Peyer's patch (tissue), 4 donors: ENCODE measurements around the gene ELMO1.

Experiments used
- POLR2A ChIP-seq, 2 donors: fragments of 450-650 bp; IDR thresholded peaks; one replicate each; pipeline ENCODE4 v1.5.1; 2017; ENCODE audit warnings: antibody characterized with exemption in 2 of 2, mild to moderate bottlenecking in 2 of 2, moderate library complexity in 2 of 2
- TF ChIP-seq, protein P1 (sequence below), 6 experiments: fragments of 450-650 bp in 4 of 6; fragments of 200-600 bp in 2 of 6; sonication (generic) in 1 of 6; IDR thresholded peaks; one replicate each; pipeline ENCODE4 v1.5.1; 2017 to 2019; ENCODE audit warnings: antibody characterized with exemption in 6 of 6, mild to moderate bottlenecking in 3 of 6, moderate library complexity in 1 of 6

DNA sequence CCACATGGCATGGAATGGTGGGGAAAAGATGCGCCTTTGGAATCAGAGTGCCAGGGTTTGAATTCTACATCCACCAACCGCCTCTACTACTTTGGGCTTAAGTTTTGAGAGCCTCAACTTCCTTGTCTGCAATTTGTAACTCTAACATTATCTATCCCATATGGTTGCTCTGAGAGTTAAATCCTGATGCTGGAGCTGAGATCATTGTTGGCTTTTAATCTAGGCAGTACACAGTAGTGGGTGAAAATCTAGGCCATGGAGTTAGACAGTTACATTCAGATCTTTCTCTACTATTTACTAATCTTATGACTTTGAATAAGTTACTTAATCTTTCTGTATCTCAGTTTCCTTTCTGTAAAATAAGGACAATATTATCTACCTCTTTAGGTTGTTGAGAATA lies 574.6 kb downstream of the ELMO1 start:
- TF ChIP-seq, protein P1, sequence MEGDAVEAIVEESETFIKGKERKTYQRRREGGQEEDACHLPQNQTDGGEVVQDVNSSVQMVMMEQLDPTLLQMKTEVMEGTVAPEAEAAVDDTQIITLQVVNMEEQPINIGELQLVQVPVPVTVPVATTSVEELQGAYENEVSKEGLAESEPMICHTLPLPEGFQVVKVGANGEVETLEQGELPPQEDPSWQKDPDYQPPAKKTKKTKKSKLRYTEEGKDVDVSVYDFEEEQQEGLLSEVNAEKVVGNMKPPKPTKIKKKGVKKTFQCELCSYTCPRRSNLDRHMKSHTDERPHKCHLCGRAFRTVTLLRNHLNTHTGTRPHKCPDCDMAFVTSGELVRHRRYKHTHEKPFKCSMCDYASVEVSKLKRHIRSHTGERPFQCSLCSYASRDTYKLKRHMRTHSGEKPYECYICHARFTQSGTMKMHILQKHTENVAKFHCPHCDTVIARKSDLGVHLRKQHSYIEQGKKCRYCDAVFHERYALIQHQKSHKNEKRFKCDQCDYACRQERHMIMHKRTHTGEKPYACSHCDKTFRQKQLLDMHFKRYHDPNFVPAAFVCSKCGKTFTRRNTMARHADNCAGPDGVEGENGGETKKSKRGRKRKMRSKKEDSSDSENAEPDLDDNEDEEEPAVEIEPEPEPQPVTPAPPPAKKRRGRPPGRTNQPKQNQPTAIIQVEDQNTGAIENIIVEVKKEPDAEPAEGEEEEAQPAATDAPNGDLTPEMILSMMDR (IDR thresholded peaks at IDR 0.05): no peak
- TF ChIP-seq POLR2A (IDR thresholded peaks at IDR 0.05): no peak
